WTC11 (cell line): ENCODE results near the gene DAAM2. TPM values are rescaled to one million over a fixed set of nuclear protein-coding genes. Genes with fewer than 3 reads are reported as not detected.

Source experiments
- ATAC-seq: fragments of 200-7000 bp; cut with Tn5 transposase; 2 replicates; pipeline ENCODE4 v1.10.0; 2021; ENCODE audit warnings: mild to moderate bottlenecking, moderate library complexity
- CTCF ChIA-PET: fragments of 300-600 bp; sonication (Branson Sonifier 250); formaldehyde crosslinking; loops from one replicate; lab custom pipeline; 2021; ENCODE audit warnings: antibody characterized with exemption; lab: Charles Lee
- POLR2A ChIA-PET: fragments of 350-600 bp; sonication (Branson Sonifier 250); formaldehyde crosslinking; loops from one replicate; lab custom pipeline; 2021; ENCODE audit warnings: antibody characterized with exemption; lab: Charles Lee
- DNase-seq: peaks from one replicate; pipeline ENCODE4 v3.0.0; 2021; ENCODE audit warnings: low spot score
- H3K27ac Mint-ChIP-seq: 2 replicates; pipeline ENCODE4 v1.8.0; 2021; ENCODE audit warnings: mixed read lengths
- H3K27me3 Mint-ChIP-seq: 2 replicates; pipeline ENCODE4 v1.8.0; 2021; ENCODE audit warnings: low read depth, mild to moderate bottlenecking, moderate library complexity, mixed read lengths
- H3K36me3 Mint-ChIP-seq: 2 replicates; pipeline ENCODE4 v1.8.0; 2021; ENCODE audit warnings: mixed read lengths
- H3K4me1 Mint-ChIP-seq: 2 replicates; pipeline ENCODE4 v1.8.0; 2022; ENCODE audit warnings: mixed read lengths
- H3K4me3 Mint-ChIP-seq: 2 replicates; pipeline ENCODE4 v1.8.0; 2021; ENCODE audit warnings: mild to moderate bottlenecking, moderate library complexity, mixed read lengths
- H3K9me3 Mint-ChIP-seq: 2 replicates; pipeline ENCODE4 v1.8.0; 2021; ENCODE audit warnings: mixed read lengths
- AFF4 ChIP-seq: sonication (generic); formaldehyde crosslinking; IDR thresholded peaks from 2 replicates; pipeline ENCODE4 v1.8.1; 2023; ENCODE audit warnings: mild to moderate bottlenecking, missing genetic modification reagents, borderline replicate concordance
- ATF3 ChIP-seq: sonication (generic); formaldehyde crosslinking; conservative IDR thresholded peaks from 2 replicates; pipeline ENCODE4 v1.8.1; 2022; ENCODE audit warnings: mild to moderate bottlenecking, missing genetic modification reagents
- ATF6 ChIP-seq: sonication (generic); formaldehyde crosslinking; IDR thresholded peaks from 2 replicates; pipeline ENCODE4 v1.8.1; 2023; ENCODE audit warnings: mild to moderate bottlenecking, missing genetic modification reagents
- E2F4 ChIP-seq: sonication (generic); formaldehyde crosslinking; IDR thresholded peaks from 2 replicates; pipeline ENCODE4 v1.8.1; 2022; ENCODE audit warnings: low read depth, mild to moderate bottlenecking, moderate library complexity, missing genetic modification reagents, borderline replicate concordance
- ELF4 ChIP-seq: sonication (generic); formaldehyde crosslinking; IDR thresholded peaks from 2 replicates; pipeline ENCODE4 v1.8.1; 2022; ENCODE audit warnings: low read depth, mild to moderate bottlenecking, moderate library complexity, missing genetic modification reagents
- EMX1 ChIP-seq: fragments of 250-450 bp; sonication (Bioruptor Pico); IDR thresholded peaks from 2 replicates; pipeline ENCODE4 v1.8.0; 2021; ENCODE audit warnings: mild to moderate bottlenecking
- GABPB1 ChIP-seq: sonication (generic); formaldehyde crosslinking; IDR thresholded peaks from 2 replicates; pipeline ENCODE4 v1.8.1; 2023; ENCODE audit warnings: mild to moderate bottlenecking, missing genetic modification reagents
- HMGA2 ChIP-seq: fragments of 250-450 bp; sonication (Bioruptor Pico); IDR thresholded peaks from 2 replicates; pipeline ENCODE4 v1.4.0; 2021; ENCODE audit warnings: mild to moderate bottlenecking, moderate library complexity
- JAZF1 ChIP-seq: fragments of 250-450 bp; sonication (Bioruptor Pico); IDR thresholded peaks from 2 replicates; pipeline ENCODE4 v1.9.0; 2021; ENCODE audit warnings: moderate library complexity, mild to moderate bottlenecking, inconsistent platforms
- MAX ChIP-seq: sonication (generic); formaldehyde crosslinking; IDR thresholded peaks from 2 replicates; pipeline ENCODE4 v1.8.0; 2022; ENCODE audit warnings: mild to moderate bottlenecking, missing genetic modification reagents
- MXD4 ChIP-seq: fragments of 250-450 bp; sonication (Bioruptor Pico); IDR thresholded peaks from 2 replicates; pipeline ENCODE4 v1.8.0; 2021; ENCODE audit warnings: mild to moderate bottlenecking, moderate library complexity, borderline replicate concordance
- NFYB ChIP-seq: sonication (generic); formaldehyde crosslinking; conservative IDR thresholded peaks from 2 replicates; pipeline ENCODE4 v1.8.0; 2022; ENCODE audit warnings: low read depth, missing genetic modification reagents
- OVOL2 ChIP-seq: fragments of 250-450 bp; sonication (Bioruptor Pico); IDR thresholded peaks from 2 replicates; pipeline ENCODE4 v1.9.0; 2021; ENCODE audit warnings: mild to moderate bottlenecking, borderline replicate concordance
- PREB ChIP-seq: sonication (generic); formaldehyde crosslinking; IDR thresholded peaks from 2 replicates; pipeline ENCODE4 v1.8.1; 2022; ENCODE audit warnings: mild to moderate bottlenecking, missing genetic modification reagents, moderate library complexity, borderline replicate concordance
- RELA ChIP-seq: sonication (generic); formaldehyde crosslinking; IDR thresholded peaks from 2 replicates; pipeline ENCODE4 v1.8.1; 2022; ENCODE audit warnings: missing genetic modification reagents, mild to moderate bottlenecking, borderline replicate concordance
- SOX15 ChIP-seq: fragments of 250-450 bp; sonication (Bioruptor Pico); IDR thresholded peaks from 2 replicates; pipeline ENCODE4 v1.9.0; 2021; ENCODE audit warnings: mild to moderate bottlenecking
- TCF7 ChIP-seq: sonication (generic); formaldehyde crosslinking; IDR thresholded peaks from 2 replicates; pipeline ENCODE4 v1.8.0; 2022; ENCODE audit warnings: mild to moderate bottlenecking, low read depth, missing genetic modification reagents, moderate library complexity
- TEAD1 ChIP-seq: sonication (generic); formaldehyde crosslinking; IDR thresholded peaks from 2 replicates; pipeline ENCODE4 v1.8.0; 2022; ENCODE audit warnings: mild to moderate bottlenecking, missing genetic modification reagents
- ZBTB21 ChIP-seq: sonication (generic); formaldehyde crosslinking; IDR thresholded peaks from 2 replicates; pipeline ENCODE4 v1.8.1; 2023; ENCODE audit warnings: mild to moderate bottlenecking, missing genetic modification reagents, borderline replicate concordance
- ZNF396 ChIP-seq: fragments of 250-450 bp; sonication (Bioruptor Pico); IDR thresholded peaks from 2 replicates; pipeline ENCODE4 v1.8.0; 2021; ENCODE audit warnings: mild to moderate bottlenecking, moderate library complexity, borderline replicate concordance
- ZNF671 ChIP-seq: fragments of 250-450 bp; sonication (Bioruptor Pico); IDR thresholded peaks from 2 replicates; pipeline ENCODE4 v1.8.0; 2021; ENCODE audit warnings: mild to moderate bottlenecking
- total RNA-seq: library from RNA; stranded (reverse); gene quantifications from 3 replicates; pipeline ENCODE4 v1.2.3, GENCODE V29; 2021

DAAM2 gene
- total RNA-seq, 1 experiment from 2014 or later: 2.0 TPM

- Mint-ChIP-seq H3K27me3 (no peaks in the 10 kb centered on the region), H3K4me1 (peaks cover 2% of the 10 kb centered on the region; the same call in 1 of the 2 replicates), H3K9me3 (peaks cover 7% of the 10 kb centered on the region), H3K4me3 (no peak overlapping the region), H3K27ac (no peak overlapping the region), H3K36me3 (peaks cover 67% of the 10 kb centered on the region)
- CTCF ChIA-PET: no interaction called here
- no peak for DNase-seq
- ATAC-seq: no peak
- no peak for TF ChIP-seq HMGA2
- no peak for TF ChIP-seq MXD4 (CRISPR knock-in tag)
- TF ChIP-seq ATF6 (CRISPR knock-in tag): no peak
- TF ChIP-seq MAX: no peak
- no peak for TF ChIP-seq ZNF396 (CRISPR knock-in tag)
- TF ChIP-seq TCF7 (CRISPR knock-in tag): no peak
- TF ChIP-seq JAZF1 (CRISPR knock-in tag): no peak
- TF ChIP-seq SOX15: no peak
- TF ChIP-seq ZNF671 (CRISPR knock-in tag): no peak
- no peak for TF ChIP-seq ZBTB21 (CRISPR knock-in tag)
- TF ChIP-seq EMX1 (CRISPR knock-in tag): no peak
- TF ChIP-seq E2F4 (CRISPR knock-in tag): no peak
- TF ChIP-seq NFYB (CRISPR knock-in tag): no peak
- POLR2A ChIA-PET: no interaction called here
These were observed 132.1 kb downstream of the DAAM2 start for GRCh38 chr6:39924283-39924682.

- no peak overlapping the region for H3K27ac Mint-ChIP-seq
- peaks cover 8% of the 10 kb centered on the region for H3K9me3 Mint-ChIP-seq
- DNase-seq (no peak), ATAC-seq (no peak)
- no peaks in the 10 kb centered on the region for H3K27me3 Mint-ChIP-seq
- peaks cover 59% of the 10 kb centered on the region for H3K36me3 Mint-ChIP-seq
- TF ChIP-seq AFF4 (CRISPR knock-in tag): no peak
- no peak for TF ChIP-seq NFYB (CRISPR knock-in tag)
- TF ChIP-seq RELA (CRISPR knock-in tag): no peak
- TF ChIP-seq ZBTB21 (CRISPR knock-in tag): no peak
- TF ChIP-seq ELF4 (CRISPR knock-in tag): no peak
- TF ChIP-seq PREB (CRISPR knock-in tag): no peak
- no peak for TF ChIP-seq GABPB1 (CRISPR knock-in tag)
- TF ChIP-seq TEAD1 (CRISPR knock-in tag): no peak
- TF ChIP-seq ZNF671 (CRISPR knock-in tag): no peak
- no peak for TF ChIP-seq ATF6 (CRISPR knock-in tag)
- TF ChIP-seq ZNF396 (CRISPR knock-in tag): no peak
- TF ChIP-seq ATF3 (CRISPR knock-in tag): no peak
- TF ChIP-seq OVOL2: no peak
- POLR2A ChIA-PET: no interaction called here
- H3K4me1 Mint-ChIP-seq: peaks cover 9% of the 10 kb centered on the region; the same call in 1 of the 2 replicates
- H3K4me3 Mint-ChIP-seq: no peak overlapping the region
- CTCF ChIA-PET: no interaction called here
These were observed 133.2 kb downstream of the DAAM2 start for GRCh38 chr6:39925191-39925930.
